Activated CD4-positive, alpha-beta T cell treated with anti-CD3 and anti-CD28 coated beads, Interleukin-2, amount 50 U/mL, for 48 hours (primary cell): ENCODE measurements around the gene BTBD7.
A peak's percentile ranks its signal among the peaks of the same experiment; 100 is the strongest.
"Not testable (repeated sequence)": the region's sequence is repeated elsewhere in the genome, so short reads cannot be mapped to it uniquely, and the experiment has no call there.

ENCODE experiments used
- DNase-seq, 2 experiments: peaks; one replicate each; pipeline ENCODE4 v3.0.0-alpha.2; 2020

Gene BTBD7

GRCh38 chr14:93332853-93333630 is at the start of gene BTBD7:
TSS of gene BTBD7 (minus strand) at chr14:93333036. CDS start at chr14:93296051, 36,985 bp downstream.
- DNase-seq = peak; percentile 93 to 94

GRCh38 chr14:93381644-93382043 is 48.8 kb upstream of the BTBD7 start:
- no peak for DNase-seq

- DNase-seq = no peak
These were observed 47.0 kb upstream of the BTBD7 start for GRCh38 chr14:93379831-93380230.

- DNase-seq = no peak
These were observed 42.9 kb upstream of the BTBD7 start for GRCh38 chr14:93375673-93376156.

GRCh38 chr14:93369713-93370266 is 37.0 kb upstream of the BTBD7 start:
- DNase-seq = no peak

- DNase-seq = no peak
These were observed 36.3 kb upstream of the BTBD7 start for GRCh38 chr14:93368996-93369712.

GRCh38 chr14:93354873-93355272 is 22.0 kb upstream of the BTBD7 start:
- DNase-seq = not testable (repeated sequence)

GRCh38 chr14:93348292-93348691 is 15.5 kb upstream of the BTBD7 start:
- no peak for DNase-seq

GRCh38 chr14:93347850-93348249 is 15.0 kb upstream of the BTBD7 start:
- no peak for DNase-seq

- DNase-seq = no peak
These were observed 14.3 kb upstream of the BTBD7 start, which contains the start of gene COX8C for GRCh38 chr14:93346926-93347721. TSS of gene COX8C (plus strand) at chr14:93347182. CDS start at chr14:93347269, 87 bp downstream.

- no peak for DNase-seq
These were observed 11.0 kb upstream of the BTBD7 start for GRCh38 chr14:93343797-93344196.

- no peak for DNase-seq
These were observed 10.4 kb upstream of the BTBD7 start for GRCh38 chr14:93343266-93343665.

GRCh38 chr14:93337884-93338283 is 5.0 kb upstream of the BTBD7 start:
- DNase-seq = no peak

- DNase-seq = no peak
These were observed 4.4 kb upstream of the BTBD7 start for GRCh38 chr14:93337143-93337753.

GRCh38 chr14:93333631-93334103 is 831 bp upstream of the BTBD7 start:
- DNase-seq = no peak

- peak in 1 of 2 experiments; percentile 38 for DNase-seq
These were observed 411 bp downstream of the BTBD7 start for GRCh38 chr14:93332397-93332852.

- no peak for DNase-seq
These were observed 974 bp downstream of the BTBD7 start for GRCh38 chr14:93331728-93332396.

- no peak for DNase-seq
These were observed 1.7 kb downstream of the BTBD7 start for GRCh38 chr14:93331002-93331727.

GRCh38 chr14:93330609-93331000 is 2.2 kb downstream of the BTBD7 start:
- DNase-seq = no peak

- DNase-seq = no peak
These were observed 2.7 kb downstream of the BTBD7 start for GRCh38 chr14:93329965-93330608.
